ENCODE measurements around the gene KRTAP10-3. TPM values are rescaled to one million over a fixed set of nuclear protein-coding genes. Genes with fewer than 3 reads are reported as not detected.

KRTAP10-3 gene
- total and polyA plus RNA-seq, 2 of the 13 experiments (the other 11 are each of a cell fraction or from before 2014, with no cell fraction given) = not detected

DNA sequence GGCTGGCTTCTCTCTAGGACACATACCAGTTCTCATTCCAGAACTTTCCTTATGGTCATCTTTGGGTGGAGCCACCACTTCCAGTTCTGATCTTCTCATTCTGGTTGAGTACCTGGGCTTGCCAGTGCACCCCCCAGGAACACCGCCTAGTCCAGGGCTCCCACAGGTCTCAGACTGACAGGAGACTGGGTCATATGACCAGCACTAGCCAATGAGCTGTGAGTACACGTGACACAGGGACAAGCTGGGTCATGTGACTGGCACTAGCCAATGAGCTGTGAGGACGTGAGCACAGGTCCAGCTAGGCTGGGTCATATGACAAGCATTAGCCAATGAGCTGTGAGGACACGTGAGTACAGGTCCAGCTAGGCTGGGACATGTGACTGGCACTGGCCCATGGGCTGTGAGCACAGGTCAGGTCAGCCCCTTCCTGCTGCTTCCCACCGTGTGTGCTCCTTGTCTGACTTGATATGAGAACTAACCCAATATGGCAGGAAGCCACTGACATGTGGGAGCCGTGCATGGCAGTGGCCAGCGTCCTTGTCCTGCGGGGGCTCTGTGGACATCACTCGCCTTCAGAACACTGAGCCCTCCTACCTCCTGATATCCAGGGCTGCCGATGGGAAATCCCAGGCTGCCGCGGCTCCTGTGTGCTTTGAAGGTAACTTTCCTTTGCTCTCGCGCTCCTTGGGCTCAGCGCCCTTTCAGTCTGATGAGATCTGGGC, 41.3 kb downstream of the KRTAP10-3 start (continued):
- TF ChIP-seq ATF7 (IDR thresholded peaks at IDR 0.05) (no peak), ATF7 (CRISPR knock-in tag; IDR thresholded peaks at IDR 0.05) (no peak), IRX3 (CRISPR knock-in tag; IDR thresholded peaks at IDR 0.05; ENCODE audit: borderline replicate concordance, low read depth) (no peak), ZNF207 (IDR thresholded peaks at IDR 0.05; ENCODE audit: borderline replicate concordance) (0 out of 2 replicates have a peak, but pooled peaks have one; percentile 61), NCOA5 (CRISPR knock-in tag; IDR thresholded peaks at IDR 0.05) (no peak; the same call in 1 of the 2 replicates), HOXA7 (CRISPR knock-in tag; IDR thresholded peaks at IDR 0.05) (no peak), ZNF569 (CRISPR knock-in tag; IDR thresholded peaks at IDR 0.05; ENCODE audit: borderline replicate concordance) (no peak), SALL2 (CRISPR knock-in tag; IDR thresholded peaks at IDR 0.05) (peak; percentile 45; the same call in 1 of the 2 replicates), ZNF317 (CRISPR knock-in tag; IDR thresholded peaks at IDR 0.05) (no peak), ZNF670 (CRISPR knock-in tag; IDR thresholded peaks at IDR 0.05; ENCODE audit: borderline replicate concordance) (no peak), PRPF4 (IDR thresholded peaks at IDR 0.05; ENCODE audit: low read depth, low read length, poor library complexity, severe bottlenecking) (no peak), ELF1 (CRISPR knock-in tag; IDR thresholded peaks at IDR 0.05) (peak; percentile 35; the same call in 1 of the 2 replicates), ZBTB8A (CRISPR knock-in tag; IDR thresholded peaks at IDR 0.05; ENCODE audit: borderline replicate concordance, low read depth) (no peak), ZFP36L1 (CRISPR knock-in tag; IDR thresholded peaks at IDR 0.05) (no peak), KMT2B (CRISPR knock-in tag; IDR thresholded peaks at IDR 0.05) (peak; percentile 39; the same call in 1 of the 2 replicates)
- TF ChIP-seq, protein P1, sequence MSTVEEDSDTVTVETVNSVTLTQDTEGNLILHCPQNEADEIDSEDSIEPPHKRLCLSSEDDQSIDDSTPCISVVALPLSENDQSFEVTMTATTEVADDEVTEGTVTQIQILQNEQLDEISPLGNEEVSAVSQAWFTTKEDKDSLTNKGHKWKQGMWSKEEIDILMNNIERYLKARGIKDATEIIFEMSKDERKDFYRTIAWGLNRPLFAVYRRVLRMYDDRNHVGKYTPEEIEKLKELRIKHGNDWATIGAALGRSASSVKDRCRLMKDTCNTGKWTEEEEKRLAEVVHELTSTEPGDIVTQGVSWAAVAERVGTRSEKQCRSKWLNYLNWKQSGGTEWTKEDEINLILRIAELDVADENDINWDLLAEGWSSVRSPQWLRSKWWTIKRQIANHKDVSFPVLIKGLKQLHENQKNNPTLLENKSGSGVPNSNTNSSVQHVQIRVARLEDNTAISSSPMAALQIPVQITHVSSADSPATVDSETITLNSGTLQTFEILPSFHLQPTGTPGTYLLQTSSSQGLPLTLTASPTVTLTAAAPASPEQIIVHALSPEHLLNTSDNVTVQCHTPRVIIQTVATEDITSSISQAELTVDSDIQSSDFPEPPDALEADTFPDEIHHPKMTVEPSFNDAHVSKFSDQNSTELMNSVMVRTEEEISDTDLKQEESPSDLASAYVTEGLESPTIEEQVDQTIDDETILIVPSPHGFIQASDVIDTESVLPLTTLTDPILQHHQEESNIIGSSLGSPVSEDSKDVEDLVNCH (CRISPR knock-in tag; IDR thresholded peaks at IDR 0.05) = no peak
- TF ChIP-seq, protein P2, sequence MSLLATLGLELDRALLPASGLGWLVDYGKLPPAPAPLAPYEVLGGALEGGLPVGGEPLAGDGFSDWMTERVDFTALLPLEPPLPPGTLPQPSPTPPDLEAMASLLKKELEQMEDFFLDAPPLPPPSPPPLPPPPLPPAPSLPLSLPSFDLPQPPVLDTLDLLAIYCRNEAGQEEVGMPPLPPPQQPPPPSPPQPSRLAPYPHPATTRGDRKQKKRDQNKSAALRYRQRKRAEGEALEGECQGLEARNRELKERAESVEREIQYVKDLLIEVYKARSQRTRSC (CRISPR knock-in tag; IDR thresholded peaks at IDR 0.05; ENCODE audit: low read depth) = no peak
- TF ChIP-seq, protein P3, sequence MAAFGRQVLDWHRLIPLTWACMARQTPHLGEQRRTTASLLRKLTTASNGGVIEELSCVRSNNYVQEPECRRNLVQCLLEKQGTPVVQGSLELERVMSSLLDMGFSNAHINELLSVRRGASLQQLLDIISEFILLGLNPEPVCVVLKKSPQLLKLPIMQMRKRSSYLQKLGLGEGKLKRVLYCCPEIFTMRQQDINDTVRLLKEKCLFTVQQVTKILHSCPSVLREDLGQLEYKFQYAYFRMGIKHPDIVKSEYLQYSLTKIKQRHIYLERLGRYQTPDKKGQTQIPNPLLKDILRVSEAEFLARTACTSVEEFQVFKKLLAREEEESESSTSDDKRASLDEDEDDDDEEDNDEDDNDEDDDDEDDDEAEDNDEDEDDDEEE (CRISPR knock-in tag; IDR thresholded peaks at IDR 0.05) = no peak
